ENCODE measurements around the gene SYNE1.

SYNE1 gene

DNA sequence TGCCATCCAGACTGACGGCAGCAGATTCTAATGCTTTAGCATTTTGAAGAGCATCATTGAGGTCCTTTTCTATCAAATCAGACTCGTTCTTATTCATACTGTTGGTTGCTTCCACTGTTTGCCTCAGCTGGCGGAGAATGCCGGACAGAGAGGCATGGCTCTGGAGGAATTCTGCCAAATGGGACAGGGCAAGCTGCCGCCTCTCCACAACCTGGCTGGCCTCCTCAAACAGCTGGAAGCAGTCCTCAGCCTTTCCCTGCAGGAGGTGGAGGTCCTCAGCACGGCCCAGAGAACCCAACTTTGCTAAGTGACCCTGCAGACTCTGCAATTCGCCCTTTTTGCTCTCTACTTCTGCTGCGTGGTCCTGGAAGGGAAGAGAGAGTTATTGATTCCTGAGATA is 220.5 kb downstream of the SYNE1 start:
- DNase-seq, result no peak

DNA sequence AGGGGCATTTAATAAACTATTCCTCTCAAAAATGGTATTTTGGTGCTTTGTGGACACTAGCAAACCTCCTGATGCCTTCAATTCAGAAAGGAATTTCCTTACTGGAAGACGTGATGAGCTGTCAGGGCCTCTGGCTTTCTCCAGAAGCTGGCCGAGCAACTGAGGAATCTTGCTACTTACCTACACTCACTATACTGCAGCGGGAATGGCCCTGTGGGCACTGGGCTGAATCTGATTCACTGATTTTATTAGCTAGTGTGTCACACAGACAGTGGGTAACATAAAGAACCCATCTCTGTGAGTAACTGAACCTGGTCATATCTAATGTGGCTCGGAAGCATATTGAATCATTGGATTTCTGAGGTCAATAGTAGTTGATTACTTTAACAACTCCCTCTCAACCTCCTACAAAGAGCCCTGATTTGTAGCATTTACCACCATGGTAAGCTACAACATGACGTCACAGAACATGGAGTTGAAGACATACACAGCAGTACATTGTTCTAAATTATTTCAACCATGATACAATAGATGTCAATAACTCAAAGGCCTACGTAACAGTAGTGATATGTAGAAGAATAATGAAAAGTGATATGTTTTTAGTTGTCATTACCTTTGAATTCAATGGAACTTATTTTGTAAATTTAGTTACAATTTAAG is 232.1 kb downstream of the SYNE1 start:
- no peak for DNase-seq

DNA sequence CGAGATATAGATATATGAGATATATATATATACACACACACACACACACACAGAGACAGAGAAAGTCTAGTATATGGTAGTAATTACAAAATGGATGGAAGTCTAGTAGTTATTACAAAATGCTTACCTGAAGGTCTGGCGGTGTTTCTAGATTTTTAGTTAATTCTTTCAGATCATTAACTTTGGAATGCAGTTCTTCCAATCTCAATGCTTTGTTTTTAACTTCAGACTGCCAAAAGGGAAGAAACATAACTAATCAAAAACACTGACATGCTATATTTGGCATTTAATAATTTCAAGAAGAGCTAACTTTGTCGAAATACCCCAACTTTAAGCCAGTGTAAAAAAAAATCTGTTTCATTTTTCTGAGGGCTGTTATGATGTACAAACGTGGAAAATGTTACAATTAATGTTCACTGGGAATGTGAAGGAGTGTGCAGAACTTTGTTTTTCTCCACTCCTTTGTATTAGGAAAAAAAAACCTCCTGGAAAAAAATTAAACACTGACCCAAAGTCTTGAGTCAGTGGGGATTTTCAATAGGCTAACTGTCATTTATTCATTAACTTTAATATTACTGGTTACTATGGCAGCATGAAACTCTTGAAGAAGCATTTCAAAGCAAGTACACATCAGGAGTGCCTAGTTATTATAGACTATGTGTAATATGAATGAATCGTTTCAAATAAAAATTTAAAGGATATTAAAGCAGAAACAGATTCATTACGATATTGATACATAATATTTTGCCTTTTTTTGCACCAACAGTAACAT is 232.9 kb downstream of the SYNE1 start:
- DNase-seq, result no peak

DNA sequence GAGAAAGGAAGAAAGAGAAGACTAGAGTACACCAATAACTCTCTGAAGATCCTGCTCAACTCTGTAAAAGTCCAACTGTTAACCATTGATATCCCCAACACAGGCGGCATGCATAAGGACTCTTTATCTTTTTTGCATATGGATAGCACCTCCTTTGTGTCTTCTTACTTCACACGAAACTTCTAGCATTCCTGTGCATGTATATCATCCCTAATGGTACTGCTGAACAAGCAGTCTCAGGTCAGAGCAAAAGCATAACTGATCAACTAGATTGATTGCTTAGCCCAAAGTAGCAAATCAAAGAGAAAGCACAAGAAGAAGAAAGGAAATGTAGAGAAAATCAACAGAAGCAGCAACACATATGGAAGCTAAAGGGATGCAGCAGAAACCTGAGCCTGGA is 234.4 kb downstream of the SYNE1 start:
- no peak for DNase-seq

- DNase-seq, result no peak
Measured at GRCh38 chr6:152401978-152402377, 235.2 kb downstream of the SYNE1 start.

DNA sequence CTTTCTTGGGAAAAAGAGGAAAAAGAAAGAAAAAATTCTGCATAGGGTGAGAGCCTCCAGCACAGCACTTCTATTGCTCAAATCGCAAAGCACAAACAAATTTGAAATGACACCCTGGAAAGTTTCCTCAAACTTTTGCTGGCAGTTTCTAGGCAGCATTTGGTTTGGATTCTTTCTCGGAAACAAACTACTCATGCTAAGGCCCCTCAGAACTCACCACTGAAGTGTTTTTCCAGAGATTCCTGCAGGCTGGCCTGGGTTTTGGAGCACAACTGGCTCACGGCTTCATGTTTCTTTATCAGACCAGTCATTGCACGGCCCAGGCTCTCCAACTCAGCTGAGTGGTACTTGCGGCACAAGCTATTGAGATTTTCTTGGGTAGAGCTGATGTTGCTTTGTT is 237.8 kb downstream of the SYNE1 start:
- DNase-seq, result no peak

GRCh38 chr6:152398993-152399392 is 238.2 kb downstream of the SYNE1 start:
- no peak for DNase-seq

DNA sequence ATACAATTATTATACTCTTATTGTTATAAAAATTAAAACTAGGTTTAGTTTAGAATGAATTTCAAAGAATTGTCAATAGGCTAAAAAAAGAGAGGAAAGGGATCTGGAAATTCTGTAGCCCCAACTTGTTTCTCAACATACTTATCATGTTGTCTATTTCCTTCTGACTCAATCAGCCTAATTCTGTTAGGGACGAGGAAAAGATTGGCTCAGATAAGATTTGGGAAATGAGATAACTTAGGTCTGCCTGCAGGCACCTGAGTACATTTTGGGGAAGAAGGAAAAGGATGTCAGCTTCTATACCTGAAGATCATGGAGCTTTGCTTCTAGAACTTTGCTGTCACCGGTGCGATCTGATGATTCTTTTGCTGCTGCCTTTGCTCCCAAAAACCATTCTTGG is 238.8 kb downstream of the SYNE1 start:
- DNase-seq, result no peak

GRCh38 chr6:152394303-152394702 is 242.9 kb downstream of the SYNE1 start:
- no peak for DNase-seq

GRCh38 chr6:152391179-152391880 is 245.8 kb downstream of the SYNE1 start:
- DNase-seq, result no peak

GRCh38 chr6:152387091-152387490 is 250.1 kb downstream of the SYNE1 start:
- no peak for DNase-seq

DNA sequence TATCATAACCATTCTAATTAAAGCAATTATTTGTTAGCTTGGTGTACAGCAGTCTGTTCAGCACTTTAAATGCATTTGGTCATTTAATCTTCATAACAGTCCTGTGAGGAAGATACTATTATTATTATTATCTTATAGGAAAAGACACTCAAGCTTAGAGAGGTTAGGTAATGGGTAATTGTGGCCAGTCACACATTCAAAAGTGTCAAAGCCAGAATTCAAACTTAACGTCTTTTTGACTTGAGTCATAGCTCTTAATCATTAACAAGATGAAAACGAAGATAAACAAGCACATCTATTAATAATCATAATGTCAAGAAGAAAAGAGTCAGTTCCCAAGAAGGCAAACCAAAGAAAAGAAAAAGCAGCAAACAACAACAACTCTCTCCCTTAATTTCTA is 251.0 kb downstream of the SYNE1 start:
- no peak for DNase-seq

- no peak for DNase-seq
Measured at GRCh38 chr6:152380993-152381898, 255.9 kb downstream of the SYNE1 start.

DNA sequence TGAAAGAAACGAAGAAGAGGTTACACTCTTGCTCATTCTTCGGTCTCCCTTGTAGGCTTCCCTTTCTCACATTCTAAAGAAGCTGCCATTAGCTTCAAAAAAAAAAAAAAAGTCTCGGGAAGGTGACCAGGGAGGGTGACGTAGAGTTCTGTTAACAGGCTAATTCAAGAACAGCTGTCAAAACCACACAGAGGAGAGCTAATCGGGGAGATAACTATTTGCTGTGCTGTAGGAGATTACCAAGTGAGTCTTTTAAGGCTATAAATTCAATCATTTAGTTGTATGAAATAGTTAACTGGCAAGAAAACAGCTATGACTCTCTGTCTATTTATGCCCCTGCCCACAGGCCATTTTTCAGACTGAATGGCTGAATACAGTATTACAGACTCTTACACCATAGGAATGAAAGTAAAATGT is 256.8 kb downstream of the SYNE1 start:
- DNase-seq, result no peak

- no peak for DNase-seq
Measured at GRCh38 chr6:152379423-152379822, 257.7 kb downstream of the SYNE1 start.

GRCh38 chr6:152378169-152378568 is 259.0 kb downstream of the SYNE1 start:
- no peak for DNase-seq

DNA sequence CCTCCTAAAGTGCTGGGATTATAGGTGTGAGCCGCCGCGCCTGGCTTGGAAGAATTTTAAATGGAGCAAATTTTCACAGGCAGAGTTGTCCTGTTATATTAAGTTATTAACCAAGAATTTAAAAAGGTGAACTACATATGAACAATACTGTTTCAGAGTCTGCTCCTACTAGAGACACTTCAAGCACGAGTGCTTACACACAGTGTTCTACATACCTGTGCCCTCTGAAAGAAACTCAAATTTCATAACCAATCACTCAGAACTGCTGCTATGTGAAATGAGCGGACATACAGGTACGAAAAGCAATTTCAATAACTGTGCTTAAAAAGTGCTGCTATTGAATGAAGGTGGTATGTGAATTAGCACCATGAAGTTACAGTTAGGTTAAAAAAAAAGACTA is 262.0 kb downstream of the SYNE1 start:
- no peak for DNase-seq

GRCh38 chr6:152372945-152373344 is 264.2 kb downstream of the SYNE1 start:
- DNase-seq, result no peak

GRCh38 chr6:152371775-152372174 is 265.4 kb downstream of the SYNE1 start:
- no peak for DNase-seq

DNA sequence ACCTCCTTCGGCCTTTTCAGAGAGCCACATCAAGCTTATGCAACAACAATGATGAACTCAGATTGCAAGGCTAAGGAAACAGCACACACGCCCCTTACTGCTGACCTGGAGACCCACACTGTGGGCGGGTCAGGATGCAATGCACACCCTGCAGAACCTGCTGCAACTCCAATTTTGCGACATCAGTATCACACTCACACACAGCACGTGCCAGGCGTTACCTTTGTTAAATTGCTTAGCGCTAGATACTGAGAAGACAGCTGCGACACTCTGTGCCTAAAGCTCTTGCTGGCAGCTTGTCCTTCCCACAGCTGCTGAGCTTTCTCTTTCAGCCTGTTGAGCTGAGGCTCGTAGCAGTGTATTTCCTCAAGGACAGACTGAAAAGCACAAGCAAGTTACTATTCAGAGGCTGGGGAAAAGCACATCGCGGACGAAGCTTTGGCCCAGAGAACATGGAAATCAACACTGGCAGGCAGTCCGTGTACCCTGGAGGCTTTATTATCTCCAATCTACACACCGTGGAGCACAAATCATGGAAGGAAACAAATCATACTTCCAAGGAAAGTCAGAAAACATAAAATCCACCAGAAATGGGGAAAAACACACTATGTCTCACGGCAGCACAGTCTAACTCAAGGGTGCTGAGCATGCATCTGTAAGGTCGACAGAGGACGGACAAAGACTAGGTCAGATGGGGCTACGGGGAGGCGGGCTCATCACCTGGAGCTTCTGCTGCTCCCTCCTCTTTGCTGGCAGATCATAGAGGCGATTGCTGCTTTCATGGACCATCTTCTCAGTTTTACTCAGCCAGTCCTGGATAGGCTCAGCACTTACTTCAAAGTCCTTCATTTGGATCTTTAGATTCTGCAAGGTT is 268.2 kb downstream of the SYNE1 start:
- no peak for DNase-seq

GRCh38 chr6:152364866-152365265 is 272.3 kb downstream of the SYNE1 start:
- no peak for DNase-seq

DNA sequence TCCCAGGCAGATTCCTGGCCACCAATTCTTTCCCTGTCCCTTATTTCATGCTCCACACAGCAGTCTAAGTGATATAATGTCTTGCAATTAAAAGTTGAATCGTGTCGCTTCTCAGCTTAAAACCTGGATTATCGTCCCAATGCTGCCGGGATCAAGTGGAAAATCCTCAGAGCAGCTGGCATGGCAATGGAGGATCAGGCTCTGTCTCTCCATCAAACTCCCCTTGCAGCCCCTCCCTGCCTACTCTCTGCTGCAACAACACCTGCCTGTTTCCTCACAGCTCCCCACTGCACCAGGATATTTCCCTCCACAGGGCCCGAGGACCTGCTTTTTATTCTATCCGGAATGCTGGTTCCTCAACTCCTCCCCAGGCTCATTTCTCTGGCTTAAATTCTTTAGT is 277.1 kb downstream of the SYNE1 start:
- DNase-seq, result no peak
